GM23338 (cell line): ENCODE results near the gene BRSK2. TPM values are rescaled to one million over a fixed set of nuclear protein-coding genes. Genes with fewer than 3 reads are reported as not detected.
A peak's percentile ranks its signal among the peaks of the same experiment; 100 is the strongest.

Experiments used
- ATAC-seq: fragments of 200-7000 bp; cut with Tn5 transposase; 3 replicates; pipeline ENCODE4 v1.9.1; 2020
- DNase-seq: peaks from one replicate; pipeline ENCODE4 v3.0.0-alpha.2; 2015; ENCODE audit warnings: low spot score
- H2AFZ ChIP-seq: fragments of 200-600 bp; sonication (generic); 2 replicates; pipeline ENCODE4 v1.8.0; 2016; ENCODE audit warnings: antibody characterized with exemption, mild to moderate bottlenecking, moderate library complexity
- H3F3A ChIP-seq: fragments of 200-600 bp; sonication (generic); replicated peaks from 2 replicates; pipeline ENCODE4 v1.8.0; 2017; ENCODE audit warnings: antibody characterized with exemption, mixed run types, low read depth
- H3K27ac ChIP-seq: fragments of 200-600 bp; sonication (generic); 2 replicates; pipeline ENCODE4 v1.6.1; 2016; ENCODE audit warnings: low read depth
- H3K27me3 ChIP-seq: fragments of 200-600 bp; sonication (generic); 2 replicates; pipeline ENCODE4 v1.8.0; 2016; ENCODE audit warnings: mild to moderate bottlenecking, mixed run types, moderate library complexity; ENCODE audit not compliant: insufficient read depth
- H3K36me3 ChIP-seq: fragments of 200-600 bp; sonication (generic); 2 replicates; pipeline ENCODE4 v1.8.0; 2016; ENCODE audit warnings: mild to moderate bottlenecking; ENCODE audit not compliant: insufficient read depth
- H3K4me1 ChIP-seq: fragments of 200-600 bp; sonication (generic); 2 replicates; pipeline ENCODE4 v1.8.0; 2016; ENCODE audit warnings: mild to moderate bottlenecking, moderate library complexity; ENCODE audit not compliant: insufficient read depth
- H3K4me2 ChIP-seq: fragments of 200-600 bp; sonication (generic); 2 replicates; pipeline ENCODE4 v1.7.1; 2017; ENCODE audit warnings: mixed run types
- H3K4me3 ChIP-seq: fragments of 200-600 bp; sonication (generic); 2 replicates; pipeline ENCODE4 v1.6.1; 2016; ENCODE audit warnings: mixed run types
- H3K79me2 ChIP-seq: fragments of 200-600 bp; sonication (generic); replicated peaks from 2 replicates; pipeline ENCODE4 v1.8.0; 2017; ENCODE audit warnings: mild to moderate bottlenecking; ENCODE audit not compliant: insufficient read depth
- H3K9me2 ChIP-seq: fragments of 200-600 bp; sonication (generic); 2 replicates; pipeline ENCODE4 v1.8.0; 2017; ENCODE audit not compliant: insufficient read depth
- H4K20me1 ChIP-seq: fragments of 200-600 bp; sonication (generic); replicated peaks from 2 replicates; pipeline ENCODE4 v1.8.0; 2017; ENCODE audit warnings: mild to moderate bottlenecking; ENCODE audit not compliant: insufficient read depth
- H3K27ac Mint-ChIP-seq: 2 replicates; pipeline ENCODE4 v1.8.0; 2020; ENCODE audit warnings: inconsistent platforms, mild to moderate bottlenecking, moderate library complexity, mixed read lengths
- H3K27me3 Mint-ChIP-seq: 3 replicates; pipeline ENCODE4 v1.8.0; 2022; ENCODE audit warnings: low read depth, mild to moderate bottlenecking, moderate library complexity, mixed read lengths, inconsistent platforms; ENCODE audit not compliant: insufficient read depth, poor library complexity
- H3K36me3 Mint-ChIP-seq: 3 replicates; pipeline ENCODE4 v1.8.0; 2021; ENCODE audit warnings: low read depth, mild to moderate bottlenecking, inconsistent platforms, moderate library complexity, mixed read lengths
- H3K4me1 Mint-ChIP-seq: 3 replicates; pipeline ENCODE4 v1.8.0; 2020; ENCODE audit warnings: mild to moderate bottlenecking, inconsistent platforms, mixed read lengths
- H3K4me3 Mint-ChIP-seq: 3 replicates; pipeline ENCODE4 v1.8.0; 2021; ENCODE audit warnings: moderate library complexity, mild to moderate bottlenecking, inconsistent platforms, mixed read lengths
- H3K9me3 Mint-ChIP-seq: 3 replicates; pipeline ENCODE4 v1.8.0; 2020; ENCODE audit warnings: moderate library complexity, mild to moderate bottlenecking, inconsistent platforms, mixed read lengths
- CREB1 ChIP-seq: fragments of 250-450 bp; sonication (Bioruptor Pico); IDR thresholded peaks from 2 replicates; pipeline ENCODE4 v1.5.0; 2020; ENCODE audit warnings: low read depth, mild to moderate bottlenecking, moderate library complexity
- EZH2 ChIP-seq: fragments of 200-600 bp; sonication (generic); IDR thresholded peaks from one replicate; pipeline ENCODE4 v1.8.0; 2017; ENCODE audit warnings: antibody characterized with exemption, mild to moderate bottlenecking, low read depth; ENCODE audit not compliant: unreplicated experiment
- EZH2phosphoT487 ChIP-seq: fragments of 200-600 bp; sonication (generic); IDR thresholded peaks from one replicate; pipeline ENCODE4 v1.8.1; 2018; ENCODE audit warnings: antibody characterized with exemption; ENCODE audit not compliant: unreplicated experiment
- JUNB ChIP-seq: IDR thresholded peaks from one replicate; pipeline ENCODE4 v1.6.1; 2016; ENCODE audit warnings: antibody characterized with exemption; ENCODE audit not compliant: unreplicated experiment
- STAT1 ChIP-seq: IDR thresholded peaks from one replicate; pipeline ENCODE4 v1.6.1; 2016; ENCODE audit warnings: antibody characterized with exemption; ENCODE audit not compliant: unreplicated experiment
- ZNF114 ChIP-seq: fragments of 250-450 bp; sonication (Bioruptor Pico); IDR thresholded peaks from 2 replicates; pipeline ENCODE4 v1.5.0; 2020; ENCODE audit warnings: mild to moderate bottlenecking, moderate library complexity
- ZNF331 ChIP-seq: fragments of 250-450 bp; sonication (Bioruptor Pico); IDR thresholded peaks from 2 replicates; pipeline ENCODE4 v1.5.0; 2020; ENCODE audit warnings: low read depth, mild to moderate bottlenecking, moderate library complexity
- polyA plus RNA-seq: library from polyadenylated mRNA; unstranded; fragments of >200 nt; fragmentation: Nextera tagmentation; extraction: Ambion mirVana; gene quantifications from 2 replicates; pipeline ENCODE4 v1.2.1, GENCODE V29; 2016
- total RNA-seq: library from RNA; depleted of rRNA; stranded (reverse); fragments of >200 nt; shearing (Covaris generic); gene quantifications from 2 replicates; pipeline ENCODE4 v1.2.3, GENCODE V29; 2014
- TF ChIP-seq, protein P1 (sequence below): fragments of 250-450 bp; sonication (Bioruptor Pico); IDR thresholded peaks from 2 replicates; pipeline ENCODE4 v1.5.0; 2020; ENCODE audit warnings: mild to moderate bottlenecking, moderate library complexity
- TF ChIP-seq, protein P2 (sequence below): IDR thresholded peaks from 2 replicates; pipeline ENCODE4 v1.6.1; 2016; ENCODE audit warnings: antibody characterized with exemption

The BRSK2 gene
- total and polyA plus RNA-seq, 2 experiments from 2014 or later = 7.2 to 20.3 TPM

DNA sequence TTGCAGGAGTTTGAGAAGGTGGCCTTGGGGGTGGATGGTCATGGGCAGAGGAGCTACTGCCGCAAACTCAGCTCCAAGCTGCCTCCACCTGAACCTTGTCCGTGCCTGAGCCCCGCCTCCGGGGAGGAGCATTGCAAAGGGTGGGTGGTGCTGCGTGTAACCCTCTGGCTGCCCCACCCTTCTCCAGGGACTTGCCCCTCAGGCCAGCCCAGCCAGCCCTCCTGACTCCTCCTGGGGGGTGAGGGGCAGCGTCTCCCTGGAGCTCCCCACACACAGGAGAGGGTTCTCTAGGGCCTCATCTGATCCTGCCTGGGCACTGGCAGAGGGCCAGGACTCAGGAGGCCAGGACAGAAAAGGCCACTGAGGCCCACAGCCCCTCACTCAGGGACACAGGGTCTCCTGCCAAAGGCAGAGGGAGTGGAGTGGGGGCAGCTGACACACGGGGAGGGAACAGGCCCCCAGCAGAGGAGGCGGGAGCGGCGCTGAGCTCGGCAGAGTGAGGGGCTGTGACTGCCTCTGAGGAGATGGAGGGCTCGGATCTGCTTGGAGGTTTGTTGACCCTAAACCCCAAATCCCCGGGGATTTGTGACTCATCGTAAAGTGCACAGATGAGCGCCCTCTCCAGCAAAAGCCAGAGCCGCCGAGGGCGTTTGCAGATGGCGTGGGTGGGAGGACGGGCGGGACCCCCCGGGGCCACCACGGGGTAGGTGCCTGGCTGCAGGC, 12.8 kb downstream of the BRSK2 start:
- H2AFZ ChIP-seq = no peak overlapping the region
- H3F3A ChIP-seq = no peaks in the 10 kb centered on the region
- H3K27me3 ChIP-seq = no peaks in the 10 kb centered on the region
- H3K36me3 Mint-ChIP-seq = no peaks in the 10 kb centered on the region
- peaks cover 5% of the 10 kb centered on the region for H3K4me1 Mint-ChIP-seq
- H3K27me3 Mint-ChIP-seq = no peaks in the 10 kb centered on the region
- H3K36me3 ChIP-seq = no peaks in the 10 kb centered on the region
- no peak overlapping the region for H3K4me3 ChIP-seq
- no peaks in the 10 kb centered on the region for H3K9me3 Mint-ChIP-seq
- no peak overlapping the region for H3K27ac ChIP-seq
- DNase-seq (no peak), ATAC-seq (peak; percentile 18)
- peaks cover 21% of the 10 kb centered on the region; the same call in 1 of the 2 replicates for H4K20me1 ChIP-seq
- no peak overlapping the region for H3K4me3 Mint-ChIP-seq
- H3K79me2 ChIP-seq = peaks cover 47% of the 10 kb centered on the region
- no peaks in the 10 kb centered on the region for H3K9me2 ChIP-seq
- H3K4me1 ChIP-seq = no peaks in the 10 kb centered on the region
- H3K4me2 ChIP-seq = no peak overlapping the region
- H3K27ac Mint-ChIP-seq = no peak overlapping the region
- TF ChIP-seq, protein P1, sequence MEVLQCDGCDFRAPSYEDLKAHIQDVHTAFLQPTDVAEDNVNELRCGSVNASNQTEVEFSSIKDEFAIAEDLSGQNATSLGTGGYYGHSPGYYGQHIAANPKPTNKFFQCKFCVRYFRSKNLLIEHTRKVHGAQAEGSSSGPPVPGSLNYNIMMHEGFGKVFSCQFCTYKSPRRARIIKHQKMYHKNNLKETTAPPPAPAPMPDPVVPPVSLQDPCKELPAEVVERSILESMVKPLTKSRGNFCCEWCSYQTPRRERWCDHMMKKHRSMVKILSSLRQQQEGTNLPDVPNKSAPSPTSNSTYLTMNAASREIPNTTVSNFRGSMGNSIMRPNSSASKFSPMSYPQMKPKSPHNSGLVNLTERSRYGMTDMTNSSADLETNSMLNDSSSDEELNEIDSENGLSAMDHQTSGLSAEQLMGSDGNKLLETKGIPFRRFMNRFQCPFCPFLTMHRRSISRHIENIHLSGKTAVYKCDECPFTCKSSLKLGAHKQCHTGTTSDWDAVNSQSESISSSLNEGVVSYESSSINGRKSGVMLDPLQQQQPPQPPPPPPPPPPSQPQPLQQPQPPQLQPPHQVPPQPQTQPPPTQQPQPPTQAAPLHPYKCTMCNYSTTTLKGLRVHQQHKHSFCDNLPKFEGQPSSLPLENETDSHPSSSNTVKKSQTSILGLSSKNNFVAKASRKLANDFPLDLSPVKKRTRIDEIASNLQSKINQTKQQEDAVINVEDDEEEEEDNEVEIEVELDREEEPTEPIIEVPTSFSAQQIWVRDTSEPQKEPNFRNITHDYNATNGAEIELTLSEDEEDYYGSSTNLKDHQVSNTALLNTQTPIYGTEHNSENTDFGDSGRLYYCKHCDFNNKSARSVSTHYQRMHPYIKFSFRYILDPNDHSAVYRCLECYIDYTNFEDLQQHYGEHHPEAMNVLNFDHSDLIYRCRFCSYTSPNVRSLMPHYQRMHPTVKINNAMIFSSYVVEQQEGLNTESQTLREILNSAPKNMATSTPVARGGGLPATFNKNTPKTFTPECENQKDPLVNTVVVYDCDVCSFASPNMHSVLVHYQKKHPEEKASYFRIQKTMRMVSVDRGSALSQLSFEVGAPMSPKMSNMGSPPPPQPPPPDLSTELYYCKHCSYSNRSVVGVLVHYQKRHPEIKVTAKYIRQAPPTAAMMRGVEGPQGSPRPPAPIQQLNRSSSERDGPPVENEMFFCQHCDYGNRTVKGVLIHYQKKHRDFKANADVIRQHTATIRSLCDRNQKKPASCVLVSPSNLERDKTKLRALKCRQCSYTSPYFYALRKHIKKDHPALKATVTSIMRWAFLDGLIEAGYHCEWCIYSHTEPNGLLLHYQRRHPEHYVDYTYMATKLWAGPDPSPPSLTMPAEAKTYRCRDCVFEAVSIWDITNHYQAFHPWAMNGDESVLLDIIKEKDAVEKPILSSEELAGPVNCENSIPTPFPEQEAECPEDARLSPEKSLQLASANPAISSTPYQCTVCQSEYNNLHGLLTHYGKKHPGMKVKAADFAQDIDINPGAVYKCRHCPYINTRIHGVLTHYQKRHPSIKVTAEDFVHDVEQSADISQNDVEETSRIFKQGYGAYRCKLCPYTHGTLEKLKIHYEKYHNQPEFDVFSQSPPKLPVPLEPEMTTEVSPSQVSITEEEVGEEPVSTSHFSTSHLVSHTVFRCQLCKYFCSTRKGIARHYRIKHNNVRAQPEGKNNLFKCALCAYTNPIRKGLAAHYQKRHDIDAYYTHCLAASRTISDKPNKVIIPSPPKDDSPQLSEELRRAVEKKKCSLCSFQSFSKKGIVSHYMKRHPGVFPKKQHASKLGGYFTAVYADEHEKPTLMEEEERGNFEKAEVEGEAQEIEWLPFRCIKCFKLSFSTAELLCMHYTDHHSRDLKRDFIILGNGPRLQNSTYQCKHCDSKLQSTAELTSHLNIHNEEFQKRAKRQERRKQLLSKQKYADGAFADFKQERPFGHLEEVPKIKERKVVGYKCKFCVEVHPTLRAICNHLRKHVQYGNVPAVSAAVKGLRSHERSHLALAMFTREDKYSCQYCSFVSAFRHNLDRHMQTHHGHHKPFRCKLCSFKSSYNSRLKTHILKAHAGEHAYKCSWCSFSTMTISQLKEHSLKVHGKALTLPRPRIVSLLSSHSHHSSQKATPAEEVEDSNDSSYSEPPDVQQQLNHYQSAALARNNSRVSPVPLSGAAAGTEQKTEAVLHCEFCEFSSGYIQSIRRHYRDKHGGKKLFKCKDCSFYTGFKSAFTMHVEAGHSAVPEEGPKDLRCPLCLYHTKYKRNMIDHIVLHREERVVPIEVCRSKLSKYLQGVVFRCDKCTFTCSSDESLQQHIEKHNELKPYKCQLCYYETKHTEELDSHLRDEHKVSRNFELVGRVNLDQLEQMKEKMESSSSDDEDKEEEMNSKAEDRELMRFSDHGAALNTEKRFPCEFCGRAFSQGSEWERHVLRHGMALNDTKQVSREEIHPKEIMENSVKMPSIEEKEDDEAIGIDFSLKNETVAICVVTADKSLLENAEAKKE (CRISPR knock-in tag) = no peak
- TF ChIP-seq EZH2 (no peak), ZNF331 (CRISPR knock-in tag) (no peak), JUNB (no peak), STAT1 (no peak), CREB1 (CRISPR knock-in tag) (no peak), EZH2phosphoT487 (no peak), ZNF114 (CRISPR knock-in tag) (no peak)
- TF ChIP-seq, protein P2, sequence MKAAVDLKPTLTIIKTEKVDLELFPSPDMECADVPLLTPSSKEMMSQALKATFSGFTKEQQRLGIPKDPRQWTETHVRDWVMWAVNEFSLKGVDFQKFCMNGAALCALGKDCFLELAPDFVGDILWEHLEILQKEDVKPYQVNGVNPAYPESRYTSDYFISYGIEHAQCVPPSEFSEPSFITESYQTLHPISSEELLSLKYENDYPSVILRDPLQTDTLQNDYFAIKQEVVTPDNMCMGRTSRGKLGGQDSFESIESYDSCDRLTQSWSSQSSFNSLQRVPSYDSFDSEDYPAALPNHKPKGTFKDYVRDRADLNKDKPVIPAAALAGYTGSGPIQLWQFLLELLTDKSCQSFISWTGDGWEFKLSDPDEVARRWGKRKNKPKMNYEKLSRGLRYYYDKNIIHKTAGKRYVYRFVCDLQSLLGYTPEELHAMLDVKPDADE = no peak
